ENCODE data around the gene IKZF2.

Gene IKZF2

DNA sequence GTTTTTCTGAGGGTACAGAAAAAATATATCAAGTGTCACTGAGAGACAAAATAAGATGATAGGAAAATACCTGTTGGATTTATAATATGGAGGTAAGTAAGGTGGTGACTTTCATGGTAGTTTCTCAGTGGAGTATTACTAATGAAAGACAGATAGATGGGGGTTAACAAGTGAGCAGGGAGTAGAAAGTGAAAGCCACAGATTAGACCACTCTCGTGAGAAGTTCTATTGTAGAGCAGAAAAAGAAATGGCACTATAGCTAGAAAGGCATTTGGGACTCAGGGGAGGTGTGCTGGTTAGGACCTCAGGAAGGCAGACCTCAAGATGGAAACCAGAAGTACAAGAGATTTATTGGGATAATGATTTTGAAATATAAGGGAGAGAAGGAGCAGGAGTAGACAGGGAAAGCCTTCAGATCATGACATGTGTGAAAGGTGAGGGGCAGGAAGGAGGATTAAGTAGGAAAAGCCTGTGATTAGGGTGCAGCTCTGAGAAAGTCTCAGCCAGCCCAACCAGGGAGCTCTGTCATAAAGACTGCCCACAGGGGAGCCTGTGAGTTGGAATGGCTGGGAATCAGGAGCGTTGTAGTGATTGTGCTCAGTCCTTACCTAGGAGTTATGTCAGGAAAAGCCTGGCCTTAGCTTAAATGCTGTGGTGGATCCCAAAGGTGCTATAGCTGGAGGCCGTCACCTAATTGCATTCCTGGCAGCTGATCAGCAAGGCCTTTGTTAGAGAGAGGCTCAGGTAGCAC lies 198.1 kb downstream of the IKZF2 start:
- DNase-seq = no peak

DNA sequence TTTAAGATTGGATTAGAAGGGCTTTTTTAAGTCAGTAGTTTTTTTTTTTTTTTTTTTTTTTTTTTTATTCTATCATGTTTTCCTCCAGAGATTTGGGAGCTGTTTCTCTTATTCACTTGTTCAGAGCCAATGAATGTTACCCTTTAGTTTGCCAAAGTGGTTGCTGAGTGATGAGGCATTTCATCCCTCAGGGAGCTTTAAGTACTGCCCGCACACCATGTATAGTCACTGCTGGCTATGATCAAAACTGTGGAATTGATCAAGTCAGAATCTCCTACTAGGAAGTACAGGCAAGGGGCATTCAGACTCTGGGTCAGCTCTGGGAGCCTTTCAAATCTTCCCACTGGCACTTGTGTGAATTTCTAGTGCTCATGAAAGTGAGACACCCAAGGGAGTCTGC lies 201.6 kb downstream of the IKZF2 start:
- DNase-seq = no peak
